Endothelial cell of umbilical vein (primary cell): Measurements from ENCODE around the gene NCMAP.

Experiments
- EZH2 ChIP-seq: IDR thresholded peaks from 2 replicates; pipeline ENCODE4 v1.6.1; 2012; ENCODE audit warnings: borderline replicate concordance, low read depth, mild to moderate bottlenecking, moderate library complexity, low read length, inconsistent platforms; ENCODE audit not compliant: severe bottlenecking
- JUN ChIP-seq: IDR thresholded peaks from 2 replicates; pipeline ENCODE4 v1.6.1; 2011; ENCODE audit warnings: borderline replicate concordance, low read depth; ENCODE audit not compliant: insufficient read length, insufficient read depth
- MYC ChIP-seq: IDR thresholded peaks from one replicate; pipeline ENCODE4 v1.6.1; 2011; ENCODE audit warnings: mild to moderate bottlenecking, low read depth, low read length
- POLR2A ChIP-seq: IDR thresholded peaks from 2 replicates; pipeline ENCODE4 v1.6.1; 2012; ENCODE audit warnings: low read depth, mild to moderate bottlenecking, control low read depth, low read length
- POLR2AphosphoS5 ChIP-seq: IDR thresholded peaks from 2 replicates; pipeline ENCODE4 v1.6.1; 2012; ENCODE audit warnings: low read depth, mild to moderate bottlenecking, control low read depth, low read length, moderate library complexity; ENCODE audit not compliant: insufficient read depth
- TF ChIP-seq, protein P1 (sequence below), 2 donors: IDR thresholded peaks; 1 replicate in 1 of 2; 2 replicates in 1 of 2; pipeline ENCODE4 v1.5.1; 2011; ENCODE audit warnings: low read length in 2 of 2, mild to moderate bottlenecking in 2 of 2, moderate library complexity in 2 of 2, control low read depth in 1 of 2, inconsistent platforms in 1 of 2, low read depth in 1 of 2; ENCODE audit not compliant: insufficient read depth in 1 of 2; ENCODE audit errors: extremely low read depth in 1 of 2
- TF ChIP-seq, protein P2 (sequence below): IDR thresholded peaks from 2 replicates; pipeline ENCODE4 v1.6.1; 2011; ENCODE audit not compliant: insufficient read depth, insufficient read length

DNA sequence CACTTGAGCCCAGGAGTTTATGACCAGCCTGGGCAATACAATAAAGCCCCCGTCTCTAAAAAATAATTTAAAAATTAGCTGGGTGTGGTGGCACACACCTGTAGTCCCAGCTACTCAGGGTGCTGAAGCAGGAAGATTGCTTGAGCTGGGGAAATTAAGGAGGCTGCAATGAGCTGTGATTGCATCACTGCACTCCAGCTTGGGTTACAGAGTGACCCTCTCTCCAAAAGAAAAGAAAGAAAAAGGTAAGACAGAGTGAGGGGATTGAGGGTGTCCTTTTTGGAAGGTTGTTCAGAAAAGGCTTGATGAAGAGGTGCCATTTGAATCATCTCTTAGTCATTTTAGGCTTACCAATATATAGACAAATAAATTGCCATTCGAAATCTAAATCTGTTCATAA lies 83.2 kb downstream of the NCMAP start:
- TF ChIP-seq, protein P1, sequence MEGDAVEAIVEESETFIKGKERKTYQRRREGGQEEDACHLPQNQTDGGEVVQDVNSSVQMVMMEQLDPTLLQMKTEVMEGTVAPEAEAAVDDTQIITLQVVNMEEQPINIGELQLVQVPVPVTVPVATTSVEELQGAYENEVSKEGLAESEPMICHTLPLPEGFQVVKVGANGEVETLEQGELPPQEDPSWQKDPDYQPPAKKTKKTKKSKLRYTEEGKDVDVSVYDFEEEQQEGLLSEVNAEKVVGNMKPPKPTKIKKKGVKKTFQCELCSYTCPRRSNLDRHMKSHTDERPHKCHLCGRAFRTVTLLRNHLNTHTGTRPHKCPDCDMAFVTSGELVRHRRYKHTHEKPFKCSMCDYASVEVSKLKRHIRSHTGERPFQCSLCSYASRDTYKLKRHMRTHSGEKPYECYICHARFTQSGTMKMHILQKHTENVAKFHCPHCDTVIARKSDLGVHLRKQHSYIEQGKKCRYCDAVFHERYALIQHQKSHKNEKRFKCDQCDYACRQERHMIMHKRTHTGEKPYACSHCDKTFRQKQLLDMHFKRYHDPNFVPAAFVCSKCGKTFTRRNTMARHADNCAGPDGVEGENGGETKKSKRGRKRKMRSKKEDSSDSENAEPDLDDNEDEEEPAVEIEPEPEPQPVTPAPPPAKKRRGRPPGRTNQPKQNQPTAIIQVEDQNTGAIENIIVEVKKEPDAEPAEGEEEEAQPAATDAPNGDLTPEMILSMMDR (IDR thresholded peaks at IDR 0.05; ENCODE audit: extremely low read depth in 1 of 2, insufficient read depth in 1 of 2, low read depth in 1 of 2, low read length in 2 of 2), result no peak
- TF ChIP-seq POLR2A (no peak), POLR2AphosphoS5 (no peak), JUN (no peak), MYC (no peak), EZH2 (no peak)
- TF ChIP-seq, protein P2, sequence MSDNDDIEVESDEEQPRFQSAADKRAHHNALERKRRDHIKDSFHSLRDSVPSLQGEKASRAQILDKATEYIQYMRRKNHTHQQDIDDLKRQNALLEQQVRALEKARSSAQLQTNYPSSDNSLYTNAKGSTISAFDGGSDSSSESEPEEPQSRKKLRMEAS, result no peak
